Measurements from ENCODE around the gene ASL.
"Not testable (repeated sequence)": the region's sequence is repeated elsewhere in the genome, so short reads cannot be mapped to it uniquely, and the experiment has no call there.

Gene ASL

DNA sequence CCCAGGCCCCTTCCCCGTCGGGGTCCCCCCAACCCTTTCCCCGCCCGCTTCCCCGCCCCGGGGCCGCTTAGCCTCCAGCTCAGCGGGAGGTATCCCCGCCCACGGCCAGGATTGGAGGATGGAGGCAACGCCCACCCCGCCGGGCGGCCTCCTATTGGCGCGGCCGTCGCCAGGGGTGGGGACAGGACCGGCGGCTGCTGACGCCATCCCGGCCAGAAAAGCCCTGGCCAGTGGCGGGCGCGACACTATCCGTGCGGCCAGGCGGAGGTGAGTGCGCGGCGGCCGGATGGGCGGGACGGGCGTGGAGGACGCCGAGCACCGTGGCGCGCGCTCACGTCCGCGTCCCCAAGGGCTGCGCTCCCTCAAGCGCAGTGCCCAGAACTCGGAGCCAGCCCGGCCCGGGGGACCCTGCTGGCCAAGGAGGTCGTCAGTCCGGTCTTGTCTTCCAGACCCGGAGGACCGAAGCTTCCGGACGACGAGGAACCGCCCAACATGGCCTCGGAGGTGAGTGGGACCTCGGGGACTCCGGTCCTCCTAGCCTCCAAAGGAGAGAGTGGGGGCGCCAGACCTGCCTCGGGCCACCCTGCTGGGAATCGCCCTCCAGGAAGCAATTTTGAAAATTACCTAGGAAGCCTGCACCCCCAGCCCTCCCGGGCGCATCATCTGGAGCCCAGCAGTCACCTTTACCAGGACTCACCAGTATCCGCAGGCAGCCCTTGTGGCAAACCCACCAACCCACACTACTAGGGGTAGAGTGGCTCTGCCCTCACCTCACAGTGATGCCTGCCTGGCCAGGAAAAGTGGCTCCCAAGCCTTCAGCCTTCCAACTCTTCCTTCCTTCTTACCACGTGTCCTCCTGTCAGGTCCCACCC, at the start of gene ASL:
ASL (plus strand) TSS at position 230 of the 872 bp plus-strand sequence; CDS start at position 493, 263 bp downstream.
- peak in 55 of 56 donors; percentile 43 to 97 (median 87) for DNase-seq

DNA sequence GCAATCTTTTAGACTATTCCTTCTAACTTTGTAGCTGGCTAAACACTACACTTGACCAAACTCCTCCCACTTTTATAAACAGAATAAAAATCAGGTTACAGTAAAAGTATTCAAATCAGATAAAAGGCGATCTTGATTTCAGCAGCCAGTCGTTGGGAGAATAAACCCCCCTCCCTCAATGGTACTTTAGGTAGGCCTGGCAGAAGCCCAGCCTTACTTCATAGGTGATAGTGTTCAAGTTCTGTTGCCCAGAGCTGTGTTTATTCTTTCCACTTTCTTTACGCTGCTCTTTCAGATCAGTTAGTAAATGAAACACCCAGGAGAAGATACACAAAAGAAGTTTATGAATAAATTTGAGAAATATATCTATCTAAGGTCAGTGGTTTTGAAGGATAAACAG, 47.3 kb upstream of the ASL start:
- DNase-seq: not testable (repeated sequence)

DNA sequence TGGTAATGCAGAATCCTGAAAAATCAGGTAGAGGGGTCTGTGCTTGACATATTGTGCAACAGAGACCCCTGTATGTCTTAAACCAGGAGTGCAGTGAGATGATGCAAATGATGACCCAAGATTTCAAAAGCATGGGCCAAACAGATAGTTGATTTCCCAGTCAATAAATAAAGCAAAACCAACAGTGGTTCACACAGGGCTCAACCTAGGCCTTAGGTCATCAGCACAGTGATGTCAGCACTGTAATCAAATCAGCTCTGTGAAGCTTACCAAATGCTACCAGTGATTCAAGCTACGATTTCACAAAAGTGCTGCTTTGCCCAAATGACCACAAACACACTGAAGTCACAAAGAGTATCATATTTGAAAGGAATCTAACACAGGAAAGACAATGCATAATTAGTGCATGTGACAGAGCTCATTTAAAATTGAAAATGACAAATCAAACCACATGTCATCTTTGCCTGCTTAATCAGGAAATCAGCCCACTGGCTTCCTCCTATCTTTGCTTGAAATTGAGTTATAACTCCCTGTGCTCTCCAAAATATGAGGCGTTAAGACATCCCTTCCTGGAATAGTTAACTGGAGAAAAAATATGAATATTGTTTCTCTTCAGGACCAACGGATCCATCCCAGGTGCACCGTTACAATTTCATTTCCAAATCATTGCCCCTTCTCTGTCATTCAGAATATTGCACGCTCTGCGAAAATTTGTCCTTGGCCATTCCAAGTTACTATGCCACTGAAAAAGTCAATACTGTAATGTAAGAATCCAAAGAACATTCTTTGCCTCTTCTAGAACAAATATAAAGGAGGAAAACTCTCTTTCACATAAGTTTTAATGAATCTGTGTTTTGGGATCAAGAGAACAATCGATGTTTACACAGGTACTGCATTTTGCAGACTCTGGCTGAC, 41.9 kb upstream of the ASL start:
- DNase-seq: no peak

DNA sequence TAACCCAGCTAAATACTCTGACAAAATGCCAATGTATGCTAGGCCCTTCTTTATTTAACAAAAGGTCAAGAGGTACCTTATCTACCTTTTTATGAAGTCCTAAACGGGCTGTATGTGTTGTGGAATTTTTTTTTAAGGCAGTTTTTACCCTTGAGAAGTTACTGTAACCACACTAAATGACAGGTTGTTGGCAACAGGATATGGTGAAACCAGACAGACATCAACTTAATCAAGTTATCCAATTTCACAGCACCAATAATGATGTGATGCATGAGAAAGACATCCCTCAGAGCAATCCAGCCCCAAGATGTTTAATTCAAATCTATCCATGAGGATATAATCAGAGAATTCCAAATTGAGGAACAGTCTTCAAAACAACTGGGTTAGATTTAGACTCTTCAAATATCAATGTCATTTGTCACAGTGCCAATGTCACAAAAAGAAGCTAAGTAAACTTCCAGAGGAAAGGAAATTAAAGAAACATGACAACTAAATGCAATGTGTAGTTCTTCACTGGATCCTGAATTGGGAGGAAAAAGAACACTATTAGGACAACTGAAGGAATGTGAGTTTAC, 41.1 kb upstream of the ASL start:
- DNase-seq: not testable (repeated sequence)

DNA sequence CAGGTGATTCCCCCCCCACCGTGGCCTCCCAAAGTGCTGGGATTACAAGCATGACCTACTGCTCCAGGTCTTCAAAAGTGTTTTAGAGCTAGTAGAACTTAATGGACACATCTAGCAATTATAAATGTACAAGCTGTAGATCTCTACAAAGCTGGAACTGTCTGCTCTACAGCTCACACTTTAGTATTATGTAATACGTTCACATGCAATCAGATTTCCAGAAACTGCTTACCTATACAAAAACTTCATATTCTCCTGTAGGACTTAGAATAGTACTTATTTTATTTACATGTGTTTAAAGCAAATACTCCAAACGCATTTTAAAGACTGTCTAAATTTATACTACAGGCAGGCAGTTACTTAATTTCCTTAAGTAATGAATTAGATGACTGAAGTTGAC, 39.2 kb upstream of the ASL start:
- no peak for DNase-seq

DNA sequence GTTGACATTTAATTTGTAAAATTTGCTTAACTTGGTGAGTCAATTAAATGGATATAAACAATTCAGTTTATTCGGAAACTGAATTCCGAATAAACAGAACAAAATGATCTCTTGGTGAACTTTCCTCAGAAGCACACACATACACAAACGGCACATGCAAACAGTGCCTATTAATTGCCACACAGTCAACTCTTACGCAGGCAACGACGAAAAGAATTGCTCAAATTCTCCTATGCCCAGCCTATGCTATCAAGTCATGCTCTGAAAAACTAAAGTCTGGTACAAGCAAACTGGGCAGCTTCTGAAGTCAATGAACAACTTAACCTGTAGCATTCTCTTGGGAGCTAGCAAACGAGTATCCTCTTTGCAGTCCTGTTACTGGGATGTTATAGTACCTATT, 38.8 kb upstream of the ASL start:
- DNase-seq: no peak

DNA sequence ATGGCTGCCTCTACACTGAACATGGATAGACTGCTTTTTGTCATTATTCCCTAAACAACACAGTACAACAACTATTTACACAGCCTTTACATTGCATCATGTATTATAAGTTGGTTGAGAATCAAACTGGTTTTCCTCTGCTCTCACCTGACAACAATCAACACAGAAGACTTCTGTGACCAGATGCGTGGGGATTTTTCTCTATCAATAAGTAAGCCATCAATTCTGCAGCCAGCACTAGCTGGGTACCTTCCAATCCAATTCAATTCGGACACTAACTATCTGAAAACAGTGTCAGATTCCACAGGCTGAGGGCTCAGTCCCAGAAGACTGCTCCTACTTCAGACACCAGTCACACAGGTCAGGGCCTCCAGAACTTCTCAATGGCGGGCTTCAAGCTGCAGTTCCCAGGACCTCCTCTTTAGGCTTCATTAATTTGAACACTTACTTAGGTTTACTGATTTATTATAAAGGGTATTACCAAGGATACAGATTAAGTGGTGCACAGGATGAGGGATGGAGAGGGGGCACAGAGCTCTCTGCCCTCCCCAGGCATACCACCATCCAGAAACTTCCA, 36.4 kb upstream of the ASL start:
- DNase-seq: no peak

DNA sequence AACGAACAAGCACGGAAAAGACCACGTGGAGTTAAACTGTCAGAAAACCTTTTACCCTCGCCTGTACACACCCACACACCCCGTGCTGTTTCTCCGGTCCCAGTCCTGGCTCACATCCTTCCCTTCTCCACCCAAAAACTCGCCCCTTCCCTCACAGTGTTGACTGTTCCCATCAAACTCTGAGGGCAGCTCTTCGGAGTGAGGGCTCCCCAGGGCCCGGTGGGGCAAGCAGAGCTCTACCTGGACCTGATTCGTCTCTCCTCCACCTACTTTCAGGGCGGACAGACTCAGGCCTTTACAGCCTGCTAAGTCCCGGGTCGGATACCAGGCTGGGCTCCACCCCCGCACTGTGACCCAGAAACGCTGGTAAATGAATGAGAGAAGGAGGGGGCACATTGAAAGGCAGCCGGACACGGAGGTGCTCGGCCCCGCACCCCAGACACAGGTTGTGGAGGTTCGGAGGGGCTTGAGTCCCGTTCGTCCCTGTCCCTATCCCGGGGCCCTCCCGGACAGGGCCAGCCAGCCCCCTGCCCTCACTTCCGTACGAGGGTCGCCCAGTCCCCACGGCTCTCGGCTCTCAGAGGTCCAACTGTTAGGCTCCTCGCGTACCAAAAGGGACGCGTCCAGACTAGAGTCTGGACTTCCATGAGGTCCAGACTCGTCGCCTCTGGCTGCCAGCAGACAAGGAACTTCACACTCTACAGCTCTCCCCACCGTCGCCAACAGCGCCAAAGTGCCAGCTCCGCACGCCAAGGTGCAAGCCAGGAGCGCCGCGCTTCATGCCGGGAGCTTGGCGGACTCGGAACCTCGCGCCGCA, 31.7 kb upstream of the ASL start:
- DNase-seq: peak in 31 of 56 donors; percentile 1 to 41 (median 12)

DNA sequence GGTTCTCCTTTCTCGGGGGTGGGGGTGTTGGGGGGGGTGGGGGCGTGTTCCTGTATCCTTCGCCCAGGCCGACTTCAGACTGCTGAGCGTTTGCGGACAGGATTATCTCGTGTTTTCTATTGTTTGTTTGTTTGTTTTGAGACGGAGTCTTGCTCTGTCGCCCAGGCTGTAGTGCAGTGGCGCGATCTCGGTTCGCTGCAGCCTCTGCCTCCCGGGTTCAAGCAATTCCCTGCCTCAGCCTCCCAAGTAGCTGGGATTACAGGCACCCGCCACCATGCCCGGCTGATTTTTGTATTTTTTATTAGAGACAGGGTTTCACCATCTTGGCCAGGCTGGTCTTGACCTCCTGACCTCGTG, 31.1 kb upstream of the ASL start:
- not testable (repeated sequence) for DNase-seq

DNA sequence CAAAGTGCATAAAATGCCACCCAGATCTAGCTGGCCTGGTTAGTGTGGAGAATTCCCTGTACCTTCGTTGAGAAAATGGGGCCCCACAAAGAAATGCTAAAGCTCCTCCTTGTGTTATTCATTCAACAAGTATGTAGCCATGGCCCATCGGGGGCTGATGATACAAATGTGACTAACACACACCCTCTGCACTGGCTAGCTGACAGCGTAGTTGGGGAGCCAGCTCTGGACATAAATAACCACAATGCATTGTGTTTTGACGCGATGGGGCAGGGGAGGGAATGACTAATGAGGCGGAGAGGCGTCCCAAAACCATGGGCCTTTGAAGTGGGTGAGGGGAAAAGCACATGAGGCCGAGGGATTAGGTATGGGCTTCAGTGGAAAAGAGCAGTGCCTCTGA, 28.2 kb upstream of the ASL start:
- DNase-seq: no peak

DNA sequence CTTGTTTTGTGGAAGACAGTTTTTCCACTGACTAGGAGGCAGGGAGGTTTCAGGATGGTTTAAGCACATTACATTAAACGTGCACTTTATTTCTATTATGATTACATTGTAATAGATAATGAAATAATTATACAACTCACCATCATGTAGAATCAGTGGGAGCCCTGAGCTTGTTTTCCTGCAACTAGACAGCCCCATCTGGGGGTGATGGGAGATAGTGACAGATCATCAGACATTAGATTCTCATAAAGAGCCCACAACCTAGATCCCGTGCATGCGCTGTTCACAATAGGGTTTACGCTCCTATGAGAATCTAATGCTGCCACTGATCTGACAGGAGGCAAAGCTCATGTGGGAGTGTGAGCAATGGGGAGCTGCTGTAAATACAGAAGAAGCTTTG, 25.7 kb upstream of the ASL start:
- peak in 1 of 56 donors; percentile 6 for DNase-seq

DNA sequence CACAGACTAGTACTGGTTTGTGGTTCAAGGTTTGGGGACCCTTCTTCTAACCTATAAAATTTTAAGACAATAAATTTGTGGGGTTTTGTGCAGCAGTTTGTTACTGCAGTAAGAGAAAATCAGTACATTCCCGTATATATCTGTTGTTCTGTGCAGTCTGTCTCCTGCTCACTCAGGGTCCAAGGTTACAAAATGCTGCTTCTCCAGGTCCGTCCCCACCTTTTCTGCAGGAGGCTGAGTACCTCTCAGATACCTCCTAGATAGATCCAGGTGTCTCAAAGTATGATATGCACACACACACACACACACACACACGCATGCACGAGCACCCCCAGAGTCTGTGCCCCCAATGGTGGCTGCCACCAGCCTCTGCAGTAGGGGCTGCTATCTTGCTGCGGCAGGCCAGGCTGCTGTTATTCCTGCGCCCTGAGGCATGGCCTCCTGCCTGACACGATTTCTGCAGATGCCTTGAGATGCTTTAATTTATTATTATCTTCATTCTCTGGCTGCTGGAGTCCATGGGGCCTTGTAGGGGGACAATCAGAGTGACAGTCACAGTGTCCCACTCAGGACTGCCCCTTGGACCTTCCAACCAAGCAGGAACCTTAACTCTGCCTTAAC, 25.2 kb upstream of the ASL start:
- DNase-seq: no peak

DNA sequence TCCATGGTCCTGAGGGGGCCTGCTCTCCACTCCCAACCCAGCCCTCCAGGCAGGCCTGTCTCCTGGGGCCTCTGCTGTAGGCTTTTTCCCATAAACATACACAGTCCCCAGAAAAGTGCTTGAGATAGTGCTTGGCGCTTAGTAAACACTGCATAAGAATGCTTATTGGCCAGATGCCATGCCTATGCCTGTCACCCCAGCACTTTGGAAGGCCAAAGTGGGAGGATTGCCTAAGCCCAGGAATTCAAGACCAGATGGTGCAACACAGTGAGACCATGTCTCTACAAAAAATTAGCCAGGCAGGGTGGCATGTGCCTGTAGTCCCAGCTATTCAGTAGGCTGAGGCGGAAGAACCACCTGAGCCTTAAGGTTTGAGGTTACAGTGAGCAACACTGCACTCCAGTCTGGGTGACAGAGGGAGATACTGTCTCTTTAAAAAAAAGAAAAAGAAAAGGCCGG, 24.6 kb upstream of the ASL start:
- DNase-seq: no peak

DNA sequence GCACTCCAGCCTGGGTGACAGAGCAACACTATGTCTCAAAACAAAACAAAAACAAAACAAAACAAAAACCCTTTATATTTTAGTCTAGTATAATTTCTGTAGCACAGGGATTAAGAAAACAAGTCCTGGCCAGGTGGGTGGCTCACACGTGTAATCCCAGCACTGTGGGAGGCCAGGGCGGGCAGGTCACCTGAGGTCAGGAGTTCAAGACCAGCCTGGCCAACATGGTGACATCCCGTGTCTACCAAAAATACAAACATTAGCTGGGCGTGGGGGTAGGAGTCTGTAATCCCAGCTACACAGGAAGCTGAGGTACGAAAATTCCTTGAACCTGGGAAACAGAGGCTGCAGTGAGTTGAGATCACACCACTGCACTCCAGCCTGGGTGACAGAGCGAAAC, 23.2 kb upstream of the ASL start:
- no peak for DNase-seq

DNA sequence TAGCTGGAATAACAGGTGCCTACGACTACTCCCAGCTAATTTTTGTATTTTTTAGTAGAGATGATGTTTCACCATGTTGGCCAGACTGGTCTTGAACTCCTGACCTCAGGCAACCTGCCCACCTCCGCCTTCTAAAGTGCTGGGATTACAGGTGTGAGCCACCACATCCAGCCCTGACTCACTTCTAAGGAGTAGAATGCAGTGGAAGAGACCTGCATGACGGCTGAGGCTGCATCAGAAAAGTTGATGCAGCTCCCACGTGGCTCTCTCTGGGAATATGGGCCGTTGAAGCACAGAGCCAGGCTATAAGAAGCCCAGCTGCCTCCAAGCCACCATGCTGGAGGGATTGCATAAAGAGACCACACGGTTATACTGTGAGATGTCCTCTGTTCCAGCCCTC, 21.6 kb upstream of the ASL start:
- no peak for DNase-seq

DNA sequence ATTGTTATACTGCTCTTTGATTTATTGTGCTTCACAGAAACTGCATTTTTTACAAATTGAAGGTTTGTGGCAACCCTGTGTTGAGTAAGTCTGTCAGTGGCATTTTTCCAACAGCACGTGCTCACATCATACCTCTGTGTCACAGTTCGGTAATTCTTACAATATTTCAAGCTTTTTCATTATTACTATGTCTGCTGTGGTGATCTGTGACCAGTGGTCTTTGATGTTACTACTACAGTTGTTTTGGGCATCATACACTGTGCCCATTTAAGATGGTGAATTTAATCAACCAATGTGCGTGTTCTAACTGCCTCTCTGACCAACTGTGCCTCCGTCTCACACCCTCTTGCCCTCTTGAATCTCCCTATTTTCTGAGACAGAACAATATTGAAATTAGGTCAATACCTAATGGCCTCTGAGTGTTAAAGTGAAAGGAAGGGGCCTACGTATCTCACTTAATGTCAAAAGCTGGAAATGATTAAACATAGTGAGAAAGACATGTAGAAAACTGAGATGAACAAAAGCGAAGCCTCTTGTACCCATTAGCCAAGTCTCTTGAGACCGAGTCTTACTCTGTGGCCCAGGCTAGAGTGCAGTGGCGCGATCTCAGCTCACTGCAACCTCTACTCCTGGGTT, 20.2 kb upstream of the ASL start:
- no peak for DNase-seq

DNA sequence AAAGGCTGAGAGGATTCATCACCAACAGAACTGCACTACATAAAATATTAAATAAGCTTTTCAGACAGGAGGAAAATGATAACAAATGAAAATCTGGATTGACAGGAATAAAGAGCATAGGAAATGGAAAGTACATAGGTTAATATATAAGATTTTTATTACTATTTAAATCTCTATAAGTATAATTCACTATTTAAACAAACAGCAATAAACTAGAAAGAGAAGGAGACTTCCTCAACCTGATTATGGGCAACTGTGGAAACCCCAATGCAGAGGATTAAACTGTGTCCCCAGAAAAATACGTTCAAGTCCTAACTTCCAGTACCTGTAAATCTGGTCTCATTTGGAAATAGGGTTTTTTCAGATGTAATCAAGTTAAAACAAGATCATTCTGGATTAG, 14.8 kb upstream of the ASL start:
- DNase-seq: no peak

DNA sequence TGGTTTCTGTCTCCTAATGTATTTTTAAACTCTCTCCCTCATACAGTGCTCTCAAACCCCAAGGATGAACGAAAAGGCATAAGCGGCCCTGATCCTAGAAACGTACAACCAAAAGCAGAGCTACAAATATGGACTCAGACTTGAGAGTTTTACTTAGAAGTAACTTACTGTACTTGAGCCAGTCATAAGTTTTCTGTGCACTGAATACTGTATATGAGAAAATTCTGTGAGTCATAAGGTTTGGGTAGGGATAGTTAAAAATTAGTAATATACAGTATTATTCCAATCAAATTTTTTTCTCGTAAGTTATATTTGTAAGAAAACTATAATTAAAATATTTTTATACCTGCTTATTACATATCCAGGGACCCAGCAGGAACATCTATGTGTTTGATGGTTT, 5.9 kb upstream of the ASL start:
- no peak for DNase-seq

DNA sequence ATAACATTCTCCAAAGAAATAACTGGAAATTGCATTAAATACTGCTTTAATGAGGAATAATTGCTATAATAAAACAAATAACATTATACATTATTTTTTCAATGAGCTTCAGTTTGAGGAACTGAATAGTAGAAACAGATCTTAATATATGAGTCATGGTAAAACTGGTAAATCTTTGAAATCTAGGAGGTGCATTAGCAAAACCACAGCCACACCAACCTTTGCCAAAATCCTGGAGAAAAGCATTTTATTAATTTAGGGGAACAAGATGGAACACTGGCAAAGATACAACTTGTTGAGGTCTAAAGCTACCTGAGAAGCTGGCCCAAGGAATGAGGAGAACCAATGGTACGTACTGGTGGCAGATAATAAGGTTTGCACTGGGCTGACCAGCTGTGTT, 5.4 kb upstream of the ASL start:
- DNase-seq: no peak

DNA sequence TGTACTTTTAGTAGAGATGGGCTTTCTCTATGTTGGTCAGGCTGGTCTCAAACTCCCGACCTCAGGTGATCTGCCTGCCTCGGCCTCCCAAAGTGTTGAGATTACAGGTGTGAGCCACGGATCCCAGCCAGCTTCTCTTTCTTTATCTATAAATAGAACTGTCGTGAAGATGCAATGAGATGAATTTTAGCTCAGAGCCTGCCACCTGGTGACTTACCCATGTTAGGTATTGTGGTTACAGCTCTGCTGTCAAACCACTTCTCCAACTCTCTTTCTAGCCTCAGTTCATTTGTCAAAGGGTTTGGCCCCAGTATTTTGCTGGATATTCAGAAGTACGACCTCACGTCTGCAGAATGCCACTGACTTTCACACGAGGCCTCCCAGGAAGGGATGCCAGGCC, 3.4 kb upstream of the ASL start:
- not testable (repeated sequence) for DNase-seq
